NCI-H2107 treated with DMSO at 0.1 percent for 48 hours (cell line): ENCODE data around the gene KRT32.

Experiments used
- DNase-seq: peaks from one replicate; lab custom pipeline; 2025; ENCODE audit not compliant: unreplicated experiment; lab: John Stamatoyannopoulos, UW

The KRT32 gene

GRCh38 chr17:41466988-41467387 is at the start of gene KRT32:
KRT32 (minus strand) TSS chr17:41467386; CDS start chr17:41467325, 61 bp downstream.
- no peak for DNase-seq

- no peak for DNase-seq
Measured at GRCh38 chr17:41516830-41517283, 49.7 kb upstream of the KRT32 start.

GRCh38 chr17:41516147-41516829 is 49.1 kb upstream of the KRT32 start:
- DNase-seq: no peak

GRCh38 chr17:41513168-41513547 is 46.0 kb upstream of the KRT32 start:
- no peak for DNase-seq

GRCh38 chr17:41512546-41513167 is 45.5 kb upstream of the KRT32 start:
- DNase-seq: no peak

GRCh38 chr17:41511716-41512115 is 44.5 kb upstream of the KRT32 start:
- no peak for DNase-seq

GRCh38 chr17:41511116-41511515 is 43.9 kb upstream of the KRT32 start:
- DNase-seq: no peak

- no peak for DNase-seq
Measured at GRCh38 chr17:41510251-41511065, 43.3 kb upstream of the KRT32 start.

- no peak for DNase-seq
Measured at GRCh38 chr17:41507315-41507880, 40.2 kb upstream of the KRT32 start.

GRCh38 chr17:41505809-41506767 is 38.9 kb upstream of the KRT32 start:
- no peak for DNase-seq

GRCh38 chr17:41505007-41505808 is 38.0 kb upstream of the KRT32 start, which contains the start of gene KRT13:
KRT13 (minus strand) TSS chr17:41505612; CDS start chr17:41505550, 62 bp downstream.
- no peak for DNase-seq

- no peak for DNase-seq
Measured at GRCh38 chr17:41504246-41504977, 37.2 kb upstream of the KRT32 start.

GRCh38 chr17:41503202-41503601 is 36.0 kb upstream of the KRT32 start:
- no peak for DNase-seq

- DNase-seq: no peak
Measured at GRCh38 chr17:41500131-41500911, 33.1 kb upstream of the KRT32 start.

- DNase-seq: no peak
Measured at GRCh38 chr17:41499714-41500113, 32.5 kb upstream of the KRT32 start.

- DNase-seq: no peak
Measured at GRCh38 chr17:41498276-41498675, 31.1 kb upstream of the KRT32 start.

GRCh38 chr17:41496803-41497484 is 29.8 kb upstream of the KRT32 start:
- DNase-seq: peak; percentile 49
